B cell (primary cell): ENCODE data around the gene MAP4K2. TPM values are rescaled to one million over a fixed set of nuclear protein-coding genes. Genes with fewer than 3 reads are reported as not detected.

Experiments used
- ATAC-seq: fragments of 200-7000 bp; cut with Tn5 transposase; one replicate; pipeline ENCODE4 v1.10.0; 2021; ENCODE audit warnings: low read depth, mild to moderate bottlenecking, moderate number of reproducible peaks, moderate library complexity
- CTCF ChIA-PET: fragments of 350-600 bp; sonication (Branson Sonifier 250); formaldehyde crosslinking; loops from one replicate; lab custom pipeline; 2021; ENCODE audit warnings: antibody characterized with exemption, inconsistent platforms; lab: Charles Lee
- POLR2A ChIA-PET: fragments of 350-600 bp; sonication (Branson Sonifier 250); formaldehyde crosslinking; loops from one replicate; lab custom pipeline; 2021; ENCODE audit warnings: antibody characterized with exemption; lab: Charles Lee
- DNase-seq: peaks from one replicate; pipeline ENCODE4 v3.0.0; 2013
- H2AFZ ChIP-seq: 2 replicates; pipeline ENCODE4 v1.6.1; 2012; ENCODE audit warnings: mild to moderate bottlenecking, low read depth, low read length; ENCODE audit not compliant: insufficient read depth, poor library complexity, severe bottlenecking
- H3K27ac ChIP-seq, 2 donors: 1 replicate in 1 of 2; 2 replicates in 1 of 2; pipeline ENCODE4 v1.5.1; 2012 to 2013; ENCODE audit warnings: low read length in 2 of 2, mild to moderate bottlenecking in 2 of 2, moderate library complexity in 1 of 2
- H3K27me3 ChIP-seq, 4 experiments: fragments of 200-600 bp in 1 of 4; sonication (generic) in 1 of 4; replicated peaks in 1 of 4; 1 replicate in 2 of 4; 2 replicates in 2 of 4; pipeline versions ENCODE4 v1.6.1 to v1.7.0; 2013 to 2016; ENCODE audit warnings: low read length in 3 of 4, mild to moderate bottlenecking in 2 of 4, mixed read lengths in 1 of 4, moderate library complexity in 1 of 4; ENCODE audit not compliant: insufficient read depth in 4 of 4, control insufficient read depth in 3 of 4; ENCODE audit errors: control extremely low read depth in 1 of 4
- H3K36me3 ChIP-seq, 2 experiments: replicated peaks in 1 of 2; 1 replicate in 1 of 2; 2 replicates in 1 of 2; pipeline versions ENCODE4 v1.6.1 to v1.7.1; 2013; ENCODE audit warnings: low read length in 1 of 2; ENCODE audit not compliant: insufficient read depth in 2 of 2, control insufficient read depth in 1 of 2; ENCODE audit errors: control extremely low read depth in 1 of 2, extremely low read depth in 1 of 2
- H3K4me1 ChIP-seq, 2 donors: fragments of 200-600 bp in 1 of 2; sonication (generic) in 1 of 2; 1 replicate in 1 of 2; 2 replicates in 1 of 2; pipeline versions ENCODE4 v1.5.1 to v1.6.1; 2013 to 2017; ENCODE audit warnings: low read length in 2 of 2; ENCODE audit not compliant: control insufficient read depth in 2 of 2, insufficient read depth in 2 of 2
- H3K4me2 ChIP-seq: replicated peaks from 2 replicates; pipeline ENCODE3; 2012; ENCODE audit warnings: mild to moderate bottlenecking, low read depth, low read length; ENCODE audit not compliant: poor library complexity, severe bottlenecking
- H3K4me3 ChIP-seq, 5 experiments: fragments of 200-600 bp in 1 of 5; sonication (generic) in 1 of 5; 1 replicate in 3 of 5; 2 replicates in 2 of 5; pipeline versions ENCODE4 v1.5.1 to v1.7.0; 2011 to 2016; ENCODE audit warnings: low read length in 4 of 5, mild to moderate bottlenecking in 4 of 5, low read depth in 2 of 5, control low read depth in 1 of 5, moderate library complexity in 1 of 5; ENCODE audit not compliant: insufficient read depth in 1 of 5; ENCODE audit errors: control extremely low read depth in 1 of 5, extremely low read depth in 1 of 5
- H3K79me2 ChIP-seq: fragments of 200-600 bp; sonication (generic); one replicate; pipeline ENCODE4 v1.6.0; 2016; ENCODE audit warnings: low read length; ENCODE audit not compliant: control insufficient read depth, insufficient read depth
- H3K9ac ChIP-seq: fragments of 200-600 bp; sonication (generic); 2 replicates; pipeline ENCODE4 v1.6.1; 2017; ENCODE audit warnings: mild to moderate bottlenecking, low read length, moderate library complexity
- H3K9me3 ChIP-seq, 3 donors: one replicate each; pipeline versions ENCODE4 v1.6.1 to v1.7.1; 2013; ENCODE audit warnings: low read length in 2 of 3; ENCODE audit not compliant: control insufficient read depth in 2 of 3, insufficient read depth in 1 of 3; ENCODE audit errors: control extremely low read depth in 1 of 3
- H4K20me1 ChIP-seq: 2 replicates; pipeline ENCODE4 v1.6.0; 2012; ENCODE audit warnings: mild to moderate bottlenecking, low read length; ENCODE audit not compliant: insufficient read depth, control insufficient read depth, poor library complexity, severe bottlenecking
- H3K27ac Mint-ChIP-seq: one replicate; pipeline ENCODE4 v1.8.0; 2021; ENCODE audit warnings: mixed read lengths
- H3K27me3 Mint-ChIP-seq: one replicate; pipeline ENCODE4 v1.8.0; 2021; ENCODE audit warnings: mixed read lengths
- H3K4me1 Mint-ChIP-seq: one replicate; pipeline ENCODE4 v1.8.0; 2021; ENCODE audit warnings: mixed read lengths
- H3K4me3 Mint-ChIP-seq: one replicate; pipeline ENCODE4 v1.8.0; 2021; ENCODE audit warnings: mixed read lengths
- H3K9me3 Mint-ChIP-seq: one replicate; pipeline ENCODE4 v1.8.0; 2022; ENCODE audit warnings: mixed read lengths; ENCODE audit not compliant: insufficient read depth
- EZH2 ChIP-seq: IDR thresholded peaks from 2 replicates; pipeline ENCODE4 v1.6.1; 2012; ENCODE audit warnings: borderline replicate concordance, low read depth, mild to moderate bottlenecking, moderate library complexity, low read length; ENCODE audit not compliant: insufficient read depth, poor library complexity, severe bottlenecking
- WGBS: methylation state at CpG from one replicate; pipeline ENCODE4 v1.1.5; 2013; ENCODE audit warnings: missing lambda C conversion rate; ENCODE audit not compliant: insufficient coverage; 5-methylcytosine and 5-hydroxymethylcytosine counted together
- intact Hi-C: fragments of 100-400 bp; cut with micrococcal nuclease; formaldehyde crosslinking; loops from one replicate; pipeline ENCODE4 v1.10.0; 2022
- polyA plus RNA-seq: library from polyadenylated mRNA; depleted of rRNA; stranded (reverse); fragments of >200 nt; gene quantifications from 2 replicates; pipeline ENCODE4 v1.2.3, GENCODE V29; 2012
- total RNA-seq, 2 donors: library from RNA; stranded (reverse); fragments of 120-200 nt in 1 of 2; gene quantifications; 1 replicate in 1 of 2; 2 replicates in 1 of 2; pipeline versions ENCODE4 v1.2.3 to v1.2.4, GENCODE V29; 2013 to 2022
- TF ChIP-seq, protein P1 (sequence below): fragments of 200-600 bp; IDR thresholded peaks from one replicate; pipeline ENCODE4 v1.8.0; 2022; ENCODE audit warnings: antibody characterized with exemption, mild to moderate bottlenecking

MAP4K2 gene
- total and polyA plus RNA-seq, 2 donors (not counting 1 experiment from before 2014, with no cell fraction given): 118 to 163 TPM

DNA sequence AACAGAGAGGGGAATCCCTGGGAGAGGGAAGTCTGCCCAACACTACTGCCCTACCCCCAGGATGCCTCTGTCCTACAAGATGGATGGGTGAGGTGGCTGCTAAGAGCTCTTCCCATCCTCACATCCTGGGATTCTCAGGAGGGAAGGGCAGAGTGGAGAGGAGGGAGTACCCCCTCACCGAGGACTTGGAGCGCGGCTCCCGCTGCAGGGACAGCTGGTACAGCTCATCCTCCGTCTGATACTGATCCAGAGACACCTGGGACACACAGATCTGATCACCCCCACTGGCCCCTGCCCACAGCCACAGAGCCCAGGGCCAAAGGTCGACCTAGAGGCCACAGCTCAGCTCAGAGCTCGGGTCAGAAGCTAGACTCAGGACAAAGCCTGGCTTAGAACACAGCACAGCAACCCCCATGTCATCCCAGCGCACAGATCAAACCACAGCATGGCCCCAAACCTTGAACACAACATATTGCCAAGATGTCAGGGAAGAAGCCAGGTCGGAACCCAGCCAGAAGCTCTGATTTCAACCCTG lies 67.2 kb downstream of the MAP4K2 start:
- WGBS: 97% methylated on average over 9 of the region's 9 CpGs
- TF ChIP-seq, protein P1, sequence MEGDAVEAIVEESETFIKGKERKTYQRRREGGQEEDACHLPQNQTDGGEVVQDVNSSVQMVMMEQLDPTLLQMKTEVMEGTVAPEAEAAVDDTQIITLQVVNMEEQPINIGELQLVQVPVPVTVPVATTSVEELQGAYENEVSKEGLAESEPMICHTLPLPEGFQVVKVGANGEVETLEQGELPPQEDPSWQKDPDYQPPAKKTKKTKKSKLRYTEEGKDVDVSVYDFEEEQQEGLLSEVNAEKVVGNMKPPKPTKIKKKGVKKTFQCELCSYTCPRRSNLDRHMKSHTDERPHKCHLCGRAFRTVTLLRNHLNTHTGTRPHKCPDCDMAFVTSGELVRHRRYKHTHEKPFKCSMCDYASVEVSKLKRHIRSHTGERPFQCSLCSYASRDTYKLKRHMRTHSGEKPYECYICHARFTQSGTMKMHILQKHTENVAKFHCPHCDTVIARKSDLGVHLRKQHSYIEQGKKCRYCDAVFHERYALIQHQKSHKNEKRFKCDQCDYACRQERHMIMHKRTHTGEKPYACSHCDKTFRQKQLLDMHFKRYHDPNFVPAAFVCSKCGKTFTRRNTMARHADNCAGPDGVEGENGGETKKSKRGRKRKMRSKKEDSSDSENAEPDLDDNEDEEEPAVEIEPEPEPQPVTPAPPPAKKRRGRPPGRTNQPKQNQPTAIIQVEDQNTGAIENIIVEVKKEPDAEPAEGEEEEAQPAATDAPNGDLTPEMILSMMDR: no peak
- TF ChIP-seq EZH2: no peak
- ATAC-seq (no peak), DNase-seq (no peak)
- no peak overlapping the region for H3K27ac ChIP-seq
- H2AFZ ChIP-seq: no peak overlapping the region
- peak overlapping the region; percentile 56 for H3K27ac Mint-ChIP-seq
- ChIA-PET POLR2A (interaction anchor here (0.6 kb wide), 1 partner anchor 652 kb away, joined by 7 read pairs; no protein-coding TSS in a partner anchor), CTCF (interaction anchor here (0.5 to 1.4 kb wide), 4 partner anchors 9 to 48 kb away, joined by 3 to 5 read pairs (median 4); partner anchors contain the start of gene RASGRP2)
- H3K9me3 Mint-ChIP-seq: no peaks in the 10 kb centered on the region
- no peak overlapping the region for H3K4me3 ChIP-seq
- peaks cover 96% of the 10 kb centered on the region for H4K20me1 ChIP-seq
- peaks cover 0 to 5% of the 10 kb centered on the region in 2 donors for H3K4me1 ChIP-seq
- H3K9ac ChIP-seq: no peak overlapping the region
- H3K36me3 ChIP-seq: peaks cover 2 to 89% of the 10 kb centered on the region in 2 experiments
- H3K9me3 ChIP-seq: no peaks in the 10 kb centered on the region
- H3K4me1 Mint-ChIP-seq: peaks cover 32% of the 10 kb centered on the region
- intact Hi-C loops: no loop called here
- H3K27me3 Mint-ChIP-seq: no peaks in the 10 kb centered on the region
- peaks cover 52% of the 10 kb centered on the region for H3K79me2 ChIP-seq
- no peak overlapping the region for H3K4me2 ChIP-seq
- no peaks in the 10 kb centered on the region for H3K27me3 ChIP-seq
- H3K4me3 Mint-ChIP-seq: no peak overlapping the region

Other genes with a start within 250 kb of the MAP4K2 start
- not detected in 2 replicates for gene SLC22A11, start 247.3 kb downstream of the MAP4K2 start, total RNA-seq
- not detected in 2 replicates for gene SLC22A11, start 247.3 kb downstream of the MAP4K2 start, polyA plus RNA-seq
- gene SLC22A12, start 212.0 kb downstream of the MAP4K2 start, total RNA-seq: not detected in 2 replicates
- gene SLC22A12, start 212.0 kb downstream of the MAP4K2 start, polyA plus RNA-seq: not detected in 2 replicates
- gene NRXN2, start 80.0 kb downstream of the MAP4K2 start, total RNA-seq: 0.52 TPM in 1 of 2 replicates, not detected in the other
- 0.01 TPM in 1 of 2 replicates, not detected in the other for gene NRXN2, start 80.0 kb downstream of the MAP4K2 start, polyA plus RNA-seq
- 628 and 653 TPM in 2 replicates for gene RASGRP2, start 59.1 kb downstream of the MAP4K2 start, total RNA-seq
- 1,139 and 1,316 TPM in 2 replicates for gene RASGRP2, start 59.1 kb downstream of the MAP4K2 start, polyA plus RNA-seq
- gene PYGM, start 43.2 kb downstream of the MAP4K2 start, total RNA-seq: 9.1 and 9.3 TPM in 2 replicates
- gene PYGM, start 43.2 kb downstream of the MAP4K2 start, polyA plus RNA-seq: 9.6 and 13.2 TPM in 2 replicates
- gene SF1, start 24.7 kb downstream of the MAP4K2 start, total RNA-seq: 914 and 931 TPM in 2 replicates
- gene SF1, start 24.7 kb downstream of the MAP4K2 start, polyA plus RNA-seq: 369 and 714 TPM in 2 replicates
- gene MEN1, start 7.3 kb upstream of the MAP4K2 start, total RNA-seq: 46.3 and 48.2 TPM in 2 replicates
- 68.5 and 71.5 TPM in 2 replicates for gene MEN1, start 7.3 kb upstream of the MAP4K2 start, polyA plus RNA-seq
- gene CDC42BPG, start 41.4 kb upstream of the MAP4K2 start, total RNA-seq: 8.7 and 9.3 TPM in 2 replicates
- 3.7 and 4.4 TPM in 2 replicates for gene CDC42BPG, start 41.4 kb upstream of the MAP4K2 start, polyA plus RNA-seq
- 249 and 280 TPM in 2 replicates for gene EHD1, start 75.4 kb upstream of the MAP4K2 start, total RNA-seq
- gene EHD1, start 75.4 kb upstream of the MAP4K2 start, polyA plus RNA-seq: 208 and 223 TPM in 2 replicates
- 38.6 and 43.4 TPM in 2 replicates for gene ATG2A, start 114.0 kb upstream of the MAP4K2 start, total RNA-seq
- 24.3 and 32.8 TPM in 2 replicates for gene ATG2A, start 114.0 kb upstream of the MAP4K2 start, polyA plus RNA-seq
- gene PPP2R5B, start 121.5 kb upstream of the MAP4K2 start, total RNA-seq: 22.6 and 24.2 TPM in 2 replicates
- gene PPP2R5B, start 121.5 kb upstream of the MAP4K2 start, polyA plus RNA-seq: 24.3 and 30.5 TPM in 2 replicates
- 0.39 TPM in 1 of 2 replicates, not detected in the other for gene GPHA2, start 132.7 kb upstream of the MAP4K2 start, total RNA-seq
- gene GPHA2, start 132.7 kb upstream of the MAP4K2 start, polyA plus RNA-seq: 1.2 and 2.8 TPM in 2 replicates
- 0.71 and 0.95 TPM in 2 replicates for gene MAJIN, start 168.9 kb upstream of the MAP4K2 start, total RNA-seq
- gene MAJIN, start 168.9 kb upstream of the MAP4K2 start, polyA plus RNA-seq: 1.2 and 2.4 TPM in 2 replicates
- gene BATF2, start 193.8 kb upstream of the MAP4K2 start, total RNA-seq: 0.51 and 0.62 TPM in 2 replicates
- 0.39 and 1.7 TPM in 2 replicates for gene BATF2, start 193.8 kb upstream of the MAP4K2 start, polyA plus RNA-seq
- 43.4 and 44.4 TPM in 2 replicates for gene ARL2, start 210.9 kb upstream of the MAP4K2 start, total RNA-seq
- 25.9 and 53.6 TPM in 2 replicates for gene ARL2, start 210.9 kb upstream of the MAP4K2 start, polyA plus RNA-seq
- 28.5 and 30.4 TPM in 2 replicates for gene SNX15, start 224.2 kb upstream of the MAP4K2 start, total RNA-seq
- 20.0 and 26.0 TPM in 2 replicates for gene SNX15, start 224.2 kb upstream of the MAP4K2 start, polyA plus RNA-seq
- 5.9 and 7.5 TPM in 2 replicates for gene SAC3D1, start 238.0 kb upstream of the MAP4K2 start, total RNA-seq
- gene SAC3D1, start 238.0 kb upstream of the MAP4K2 start, polyA plus RNA-seq: 2.4 and 6.0 TPM in 2 replicates